ENCODE results near the gene SFXN5.

DNA sequence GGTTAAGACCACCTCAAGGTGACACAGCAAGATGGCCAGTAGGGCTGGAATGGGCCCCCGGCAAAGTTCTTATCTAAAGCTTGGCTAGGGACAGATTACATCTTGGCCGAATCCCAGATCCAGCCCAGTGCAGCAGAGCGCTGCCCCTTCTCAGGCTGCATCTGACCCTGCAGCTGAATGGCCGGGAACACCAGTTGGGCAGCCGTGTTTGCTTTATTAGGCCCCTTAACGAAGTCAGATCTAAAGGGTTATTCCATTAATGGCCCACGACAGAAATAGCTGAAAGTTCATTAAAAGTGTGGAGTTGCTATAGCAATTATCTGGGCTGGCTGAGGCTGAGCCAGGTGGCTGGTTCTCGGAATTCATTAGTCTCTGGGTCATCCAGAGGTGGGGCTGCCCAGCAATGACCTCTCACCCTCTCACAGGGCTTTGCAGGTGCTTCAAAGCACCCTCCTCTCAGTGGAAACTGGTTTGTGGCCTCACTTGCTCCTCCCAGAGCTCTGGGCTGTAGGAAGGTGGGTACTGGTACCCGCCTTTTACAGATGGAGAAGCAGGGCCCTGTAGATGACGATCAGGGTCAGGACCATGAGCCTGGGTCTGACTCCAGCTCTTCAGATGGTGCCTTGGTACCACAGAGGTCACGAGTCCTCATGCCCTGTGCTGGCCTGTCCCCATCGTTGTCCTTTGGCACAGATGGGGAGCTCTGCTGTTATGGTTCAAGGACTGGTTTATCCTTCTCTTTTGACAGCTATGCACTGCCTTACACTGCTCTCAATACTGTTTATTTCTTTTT, 85.4 kb downstream of the SFXN5 start:
- no peak for TF ChIP-seq CTCF (IDR thresholded peaks at IDR 0.05)
- no peak for TF ChIP-seq POLR2A (IDR thresholded peaks at IDR 0.05)

Data from Peyer's patch (tissue), 4 donors.